B cell (primary cell): Measurements from ENCODE around the gene OLFML1.

ENCODE experiments used
- CTCF ChIP-seq: fragments of 200-600 bp; IDR thresholded peaks from one replicate; pipeline ENCODE4 v1.8.0; 2022; ENCODE audit warnings: antibody characterized with exemption, mild to moderate bottlenecking
- EZH2 ChIP-seq: IDR thresholded peaks from 2 replicates; pipeline ENCODE4 v1.6.1; 2012; ENCODE audit warnings: borderline replicate concordance, low read depth, mild to moderate bottlenecking, moderate library complexity, low read length; ENCODE audit not compliant: insufficient read depth, poor library complexity, severe bottlenecking

DNA sequence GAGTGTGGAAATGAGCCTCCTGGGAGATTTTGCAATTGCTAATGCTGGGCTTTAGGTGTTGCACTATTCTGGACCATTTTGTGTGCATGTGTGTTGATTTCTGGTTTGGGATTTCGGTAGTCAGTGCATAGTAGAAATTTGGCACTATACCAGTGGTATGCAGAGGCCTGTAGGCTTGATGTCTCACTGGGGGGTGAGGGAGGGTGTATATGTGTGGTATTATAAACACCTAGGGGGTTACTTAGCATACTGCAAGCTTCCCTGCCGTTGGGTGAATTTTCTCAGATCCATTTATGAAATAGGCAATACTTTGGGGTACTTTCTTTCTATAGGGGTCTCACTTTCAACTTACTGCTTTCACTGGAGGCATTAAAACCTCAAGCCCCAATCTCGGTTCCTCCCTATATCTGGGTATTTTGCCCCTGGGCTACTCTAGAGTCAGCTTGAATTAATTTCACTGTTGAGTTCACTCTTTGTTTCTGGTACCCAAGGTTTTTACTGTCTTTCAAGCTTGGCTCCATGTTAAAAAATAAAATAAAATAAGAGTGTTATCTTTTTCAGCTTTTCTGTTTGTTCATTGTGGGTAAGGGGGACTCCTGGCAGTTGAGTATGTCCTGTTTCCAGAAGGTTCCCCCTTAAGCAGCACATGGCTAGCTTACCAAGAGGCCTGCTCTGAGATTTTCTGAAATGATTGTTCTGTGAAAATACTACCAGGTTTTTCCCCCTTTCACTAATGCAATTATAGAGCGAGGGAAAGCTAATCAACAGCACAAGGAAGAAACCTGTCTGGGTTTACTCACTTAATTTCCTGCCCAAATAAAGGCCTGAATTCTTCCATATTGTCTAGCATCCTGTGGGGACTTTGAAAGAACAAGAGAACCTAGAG is 74.3 kb downstream of the OLFML1 start:
- no peak for TF ChIP-seq CTCF
- TF ChIP-seq EZH2: no peak
